ENCODE measurements around the gene IL17RB.

IL17RB gene

DNA sequence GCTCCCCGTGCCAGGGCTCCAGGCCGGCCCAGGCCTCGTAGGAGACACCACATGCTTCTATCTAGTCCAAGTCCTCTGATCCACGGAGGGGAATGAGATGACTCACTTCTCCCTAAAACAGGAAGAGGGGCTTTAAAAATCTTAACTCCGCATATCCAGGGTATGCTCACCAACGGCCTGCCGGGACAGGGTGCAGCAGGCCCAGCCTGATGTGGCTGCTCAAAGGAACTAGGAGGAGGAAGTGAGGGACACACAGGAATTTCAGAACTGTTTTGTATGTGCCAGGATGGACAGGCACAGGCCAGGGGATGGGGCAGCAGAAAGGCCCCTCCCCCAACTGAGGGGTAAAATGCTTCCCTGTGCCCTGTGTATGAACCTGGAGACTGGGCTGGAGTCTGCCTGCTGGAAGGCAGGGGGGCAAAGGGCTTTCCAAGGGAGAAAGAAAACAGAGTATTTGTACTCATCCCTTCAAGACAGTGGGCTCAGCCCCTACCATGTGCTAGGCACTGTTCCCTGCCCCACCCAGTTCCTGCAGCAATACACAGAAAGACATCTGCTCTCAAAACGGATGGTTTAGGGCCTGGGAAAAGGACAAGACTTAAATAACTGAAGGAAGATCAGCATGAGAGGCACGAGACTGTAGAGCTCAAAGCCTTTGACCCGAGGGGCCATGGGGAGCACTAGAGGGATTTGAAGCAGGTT, 22.3 kb upstream of the IL17RB start:
- Histone ChIP-seq H3K4me2 (ENCODE audit: low read depth, low read length, poor library complexity, severe bottlenecking) (no peak overlapping the region), H3K27me3 (ENCODE audit: low read length) (no peaks in the 10 kb centered on the region), H3K4me3 (ENCODE audit: insufficient read depth, low read length, poor library complexity, severe bottlenecking) (no peak overlapping the region), H3F3A (ENCODE audit: insufficient read depth) (no peaks in the 10 kb centered on the region), H4K20me1 (ENCODE audit: low read depth, low read length) (no peaks in the 10 kb centered on the region), H3K27ac (ENCODE audit: low read depth, low read length) (no peak overlapping the region), H3K79me2 (ENCODE audit: insufficient read depth, low read length) (peaks cover 8% of the 10 kb centered on the region; the same call in 1 of the 2 replicates), H3K9me3 (ENCODE audit: insufficient read depth, low read length) (no peaks in the 10 kb centered on the region), H3K36me3 (ENCODE audit: low read length) (no peaks in the 10 kb centered on the region; the same call in 1 of the 2 replicates), H2AFZ (ENCODE audit: low read depth, low read length, severe bottlenecking) (no peak overlapping the region), H3K9ac (ENCODE audit: low read length) (no peak overlapping the region), H3K9me2 (replicated peaks; ENCODE audit: insufficient read depth, low read length) (no peaks in the 10 kb centered on the region)
- TF ChIP-seq CTCF (IDR thresholded peaks at IDR 0.05; ENCODE audit: insufficient read depth, low read length, poor library complexity, severe bottlenecking) (no peak), EZH2phosphoT487 (conservative IDR thresholded peaks at IDR 0.05; ENCODE audit: low read length) (no peak)

DNA sequence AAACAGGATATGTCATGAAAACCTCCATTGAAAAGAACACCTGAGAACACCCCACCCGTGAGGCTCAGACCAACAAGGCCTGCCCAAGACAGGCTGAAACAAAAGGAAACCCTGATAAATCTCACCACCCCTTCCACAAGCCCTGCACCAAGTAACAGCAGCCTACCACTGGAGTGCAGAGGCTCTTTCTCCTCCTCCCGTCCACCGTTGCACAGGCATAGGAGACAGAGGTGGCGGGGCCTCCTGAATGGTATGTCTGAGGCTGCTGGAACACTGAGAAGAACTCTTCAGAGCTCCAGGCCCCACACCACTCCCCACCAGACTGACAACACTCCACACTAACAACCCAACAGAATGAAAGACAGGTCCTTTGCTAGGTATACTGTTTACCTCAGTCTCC, 21.6 kb upstream of the IL17RB start:
- Histone ChIP-seq H2AFZ (ENCODE audit: low read depth, low read length, severe bottlenecking) (no peak overlapping the region), H3K4me3 (ENCODE audit: insufficient read depth, low read length, poor library complexity, severe bottlenecking) (no peak overlapping the region), H3F3A (ENCODE audit: insufficient read depth) (no peaks in the 10 kb centered on the region), H3K36me3 (ENCODE audit: low read length) (no peaks in the 10 kb centered on the region; the same call in 1 of the 2 replicates), H3K27ac (ENCODE audit: low read depth, low read length) (no peak overlapping the region), H3K9me2 (replicated peaks; ENCODE audit: insufficient read depth, low read length) (no peaks in the 10 kb centered on the region), H3K79me2 (ENCODE audit: insufficient read depth, low read length) (peaks cover 12% of the 10 kb centered on the region; the same call in 1 of the 2 replicates), H3K4me2 (ENCODE audit: low read depth, low read length, poor library complexity, severe bottlenecking) (no peak overlapping the region), H3K9ac (ENCODE audit: low read length) (no peak overlapping the region), H3K27me3 (ENCODE audit: low read length) (no peaks in the 10 kb centered on the region), H3K9me3 (ENCODE audit: insufficient read depth, low read length) (no peaks in the 10 kb centered on the region), H4K20me1 (ENCODE audit: low read depth, low read length) (no peaks in the 10 kb centered on the region)
- TF ChIP-seq EZH2phosphoT487 (conservative IDR thresholded peaks at IDR 0.05; ENCODE audit: low read length): no peak
- no peak for TF ChIP-seq CTCF (IDR thresholded peaks at IDR 0.05; ENCODE audit: insufficient read depth, low read length, poor library complexity, severe bottlenecking)

DNA sequence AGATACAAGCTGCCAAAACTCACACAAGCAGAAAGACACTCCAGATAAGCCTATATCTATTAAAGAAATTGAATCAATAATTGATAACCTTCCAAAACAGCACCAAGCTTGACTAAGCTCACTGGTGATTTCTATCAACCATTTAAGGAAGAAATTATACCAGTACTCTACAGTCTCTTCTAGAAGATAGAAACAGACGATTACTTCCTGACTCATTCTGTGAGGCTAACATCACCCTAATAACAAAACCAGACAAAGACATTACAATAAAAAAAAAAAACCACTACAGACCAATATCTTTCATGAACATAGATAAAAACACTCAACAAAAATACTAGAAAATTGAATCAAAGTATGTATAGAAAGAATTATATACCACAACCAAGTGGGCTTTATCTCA, 20.3 kb upstream of the IL17RB start:
- Histone ChIP-seq H3K9me2 (replicated peaks; ENCODE audit: insufficient read depth, low read length) (no peaks in the 10 kb centered on the region), H2AFZ (ENCODE audit: low read depth, low read length, severe bottlenecking) (no peak overlapping the region), H3F3A (ENCODE audit: insufficient read depth) (no peaks in the 10 kb centered on the region), H3K79me2 (ENCODE audit: insufficient read depth, low read length) (peaks cover 15% of the 10 kb centered on the region; the same call in 1 of the 2 replicates), H3K27ac (ENCODE audit: low read depth, low read length) (no peak overlapping the region), H3K4me3 (ENCODE audit: insufficient read depth, low read length, poor library complexity, severe bottlenecking) (no peak overlapping the region), H3K4me2 (ENCODE audit: low read depth, low read length, poor library complexity, severe bottlenecking) (no peak overlapping the region), H3K36me3 (ENCODE audit: low read length) (no peaks in the 10 kb centered on the region; the same call in 1 of the 2 replicates), H4K20me1 (ENCODE audit: low read depth, low read length) (no peaks in the 10 kb centered on the region), H3K9me3 (ENCODE audit: insufficient read depth, low read length) (no peaks in the 10 kb centered on the region), H3K27me3 (ENCODE audit: low read length) (no peaks in the 10 kb centered on the region), H3K9ac (ENCODE audit: low read length) (no peak overlapping the region)
- TF ChIP-seq CTCF (IDR thresholded peaks at IDR 0.05; ENCODE audit: insufficient read depth, low read length, poor library complexity, severe bottlenecking) (no peak), EZH2phosphoT487 (conservative IDR thresholded peaks at IDR 0.05; ENCODE audit: low read length) (no peak)
